Measurements from ENCODE around the gene GRIFIN.

Gene GRIFIN

GRCh38 chr7:2476298-2476697 is at the start of gene GRIFIN:
Gene GRIFIN (minus strand): TSS chr7:2476398. CDS start chr7:2476383, 15 bp downstream.
- no peak for DNase-seq

- no peak for DNase-seq
Observed at GRCh38 chr7:2524808-2525657, 48.8 kb upstream of the GRIFIN start.

- no peak for DNase-seq
Observed at GRCh38 chr7:2523941-2524807, 48.0 kb upstream of the GRIFIN start.

- DNase-seq, result no peak
Observed at GRCh38 chr7:2523461-2523936, 47.3 kb upstream of the GRIFIN start.

- DNase-seq, result no peak
Observed at GRCh38 chr7:2522780-2523433, 46.7 kb upstream of the GRIFIN start.

GRCh38 chr7:2521952-2522591 is 45.9 kb upstream of the GRIFIN start:
- DNase-seq, result no peak

GRCh38 chr7:2521341-2521745 is 45.1 kb upstream of the GRIFIN start:
- DNase-seq, result no peak

GRCh38 chr7:2520761-2521290 is 44.6 kb upstream of the GRIFIN start:
- no peak for DNase-seq

- DNase-seq, result no peak
Observed at GRCh38 chr7:2520131-2520760, 44.0 kb upstream of the GRIFIN start.

- DNase-seq, result peak; percentile 73
Observed at GRCh38 chr7:2519119-2519930, 43.1 kb upstream of the GRIFIN start, which contains the start of gene LFNG. Gene LFNG (plus strand): TSS chr7:2519774. CDS start chr7:2519862, 88 bp downstream.

GRCh38 chr7:2518737-2519118 is 42.5 kb upstream of the GRIFIN start:
- no peak for DNase-seq

GRCh38 chr7:2517678-2518507 is 41.7 kb upstream of the GRIFIN start:
- no peak for DNase-seq

GRCh38 chr7:2517026-2517425 is 40.8 kb upstream of the GRIFIN start:
- no peak for DNase-seq

GRCh38 chr7:2516194-2516555 is 40.0 kb upstream of the GRIFIN start:
- no peak for DNase-seq

GRCh38 chr7:2515424-2516193 is 39.4 kb upstream of the GRIFIN start:
- DNase-seq, result no peak

GRCh38 chr7:2514473-2515423 is 38.5 kb upstream of the GRIFIN start:
- DNase-seq, result no peak

- DNase-seq, result no peak
Observed at GRCh38 chr7:2513702-2514101, 37.5 kb upstream of the GRIFIN start.

- DNase-seq, result no peak
Observed at GRCh38 chr7:2512713-2513112, 36.5 kb upstream of the GRIFIN start.
